ENCODE results near the gene NEFH.

The NEFH gene

GRCh38 chr22:29464581-29464980, 15.4 kb upstream of the NEFH start:
- no peak overlapping the region for H3K27ac ChIP-seq (ENCODE audit: low read depth, low read length, poor library complexity, severe bottlenecking)
- H3K27me3 ChIP-seq (ENCODE audit: insufficient read depth, low read length), result no peaks in the 10 kb centered on the region
- H3F3A ChIP-seq (ENCODE audit: insufficient read depth, low read length), result no peaks in the 10 kb centered on the region
- TF ChIP-seq EZH2 (IDR thresholded peaks at IDR 0.05; ENCODE audit: borderline replicate concordance, low read length) (no peak), CTCF (IDR thresholded peaks at IDR 0.05; ENCODE audit: low read length) (no peak)
- no peaks in the 10 kb centered on the region for H3K79me2 ChIP-seq (ENCODE audit: insufficient read depth, low read length)
- H3K9me2 ChIP-seq (ENCODE audit: low read depth, low read length), result no peaks in the 10 kb centered on the region
- no peaks in the 10 kb centered on the region for H3K4me1 ChIP-seq (ENCODE audit: insufficient read depth, low read length, severe bottlenecking)
- H4K20me1 ChIP-seq (ENCODE audit: insufficient read depth, low read length), result no peaks in the 10 kb centered on the region
- H3K36me3 ChIP-seq (ENCODE audit: insufficient read depth, low read length), result no peaks in the 10 kb centered on the region
- no peak overlapping the region for H2AFZ ChIP-seq (ENCODE audit: low read length)
- H3K9me3 ChIP-seq (ENCODE audit: low read length), result no peaks in the 10 kb centered on the region
- no peak overlapping the region for H3K9ac ChIP-seq (ENCODE audit: low read length)
- H3K4me2 ChIP-seq (ENCODE audit: low read length), result no peak overlapping the region
- no peak overlapping the region for H3K4me3 ChIP-seq (ENCODE audit: low read depth, low read length, poor library complexity, severe bottlenecking)

GRCh38 chr22:29469755-29470154, 10.3 kb upstream of the NEFH start:
- Histone ChIP-seq H4K20me1 (ENCODE audit: insufficient read depth, low read length) (no peaks in the 10 kb centered on the region), H3K4me3 (ENCODE audit: low read depth, low read length, poor library complexity, severe bottlenecking) (peak overlapping the region; percentile 41), H3K4me2 (ENCODE audit: low read length) (peak overlapping the region; percentile 56), H3K27me3 (ENCODE audit: insufficient read depth, low read length) (peaks cover 4% of the 10 kb centered on the region; the same call in 1 of the 2 replicates), H3K9me2 (ENCODE audit: low read depth, low read length) (no peaks in the 10 kb centered on the region), H3K9me3 (ENCODE audit: low read length) (no peaks in the 10 kb centered on the region), H3K9ac (ENCODE audit: low read length) (no peak overlapping the region), H3F3A (ENCODE audit: insufficient read depth, low read length) (no peaks in the 10 kb centered on the region), H2AFZ (ENCODE audit: low read length) (no peak overlapping the region), H3K4me1 (ENCODE audit: insufficient read depth, low read length, severe bottlenecking) (no peaks in the 10 kb centered on the region), H3K27ac (ENCODE audit: low read depth, low read length, poor library complexity, severe bottlenecking) (no peak overlapping the region), H3K79me2 (ENCODE audit: insufficient read depth, low read length) (no peaks in the 10 kb centered on the region), H3K36me3 (ENCODE audit: insufficient read depth, low read length) (no peaks in the 10 kb centered on the region)
- TF ChIP-seq CTCF (IDR thresholded peaks at IDR 0.05; ENCODE audit: low read length) (no peak), EZH2 (IDR thresholded peaks at IDR 0.05; ENCODE audit: borderline replicate concordance, low read length) (no peak)

- Histone ChIP-seq H3K27me3 (ENCODE audit: insufficient read depth, low read length) (peaks cover 4% of the 10 kb centered on the region; the same call in 1 of the 2 replicates), H3F3A (ENCODE audit: insufficient read depth, low read length) (no peaks in the 10 kb centered on the region), H3K9me3 (ENCODE audit: low read length) (no peaks in the 10 kb centered on the region), H2AFZ (ENCODE audit: low read length) (no peak overlapping the region), H3K4me3 (ENCODE audit: low read depth, low read length, poor library complexity, severe bottlenecking) (peak overlapping the region; percentile 41), H3K9ac (ENCODE audit: low read length) (no peak overlapping the region), H3K4me2 (ENCODE audit: low read length) (peak overlapping the region; percentile 56), H3K36me3 (ENCODE audit: insufficient read depth, low read length) (no peaks in the 10 kb centered on the region), H3K4me1 (ENCODE audit: insufficient read depth, low read length, severe bottlenecking) (no peaks in the 10 kb centered on the region), H3K27ac (ENCODE audit: low read depth, low read length, poor library complexity, severe bottlenecking) (no peak overlapping the region), H3K9me2 (ENCODE audit: low read depth, low read length) (no peaks in the 10 kb centered on the region), H3K79me2 (ENCODE audit: insufficient read depth, low read length) (no peaks in the 10 kb centered on the region), H4K20me1 (ENCODE audit: insufficient read depth, low read length) (no peaks in the 10 kb centered on the region)
- TF ChIP-seq EZH2 (IDR thresholded peaks at IDR 0.05; ENCODE audit: borderline replicate concordance, low read length), result no peak
- peak; percentile 78 for TF ChIP-seq CTCF (IDR thresholded peaks at IDR 0.05; ENCODE audit: low read length)
These were observed 9.7 kb upstream of the NEFH start for GRCh38 chr22:29470159-29470855.

All from OCI-LY1 (cell line).